Epithelial cell of proximal tubule (primary cell): ENCODE data around the gene MAPK7. TPM values are rescaled to one million over a fixed set of nuclear protein-coding genes. Genes with fewer than 3 reads are reported as not detected.

ENCODE experiments used
- DNase-seq: peaks from one replicate; pipeline ENCODE4 v3.0.0-alpha.2; 2011; ENCODE audit warnings: low read depth
- H3K4me3 ChIP-seq: 2 replicates; pipeline ENCODE4 v1.5.1; 2011; ENCODE audit warnings: low read depth, mild to moderate bottlenecking, low read length
- total RNA-seq: library from RNA; depleted of rRNA; stranded (reverse); fragments of >200 nt; gene quantifications from 2 replicates; pipeline ENCODE4 v1.2.3, GENCODE V29; 2015
- TF ChIP-seq, protein P1 (sequence below): conservative IDR thresholded peaks from 2 replicates; pipeline ENCODE4 v1.5.1; 2012; ENCODE audit warnings: low read depth, mild to moderate bottlenecking, low read length

MAPK7 gene
- total RNA-seq, 1 donor from 2014 or later = 19.0 TPM

DNA sequence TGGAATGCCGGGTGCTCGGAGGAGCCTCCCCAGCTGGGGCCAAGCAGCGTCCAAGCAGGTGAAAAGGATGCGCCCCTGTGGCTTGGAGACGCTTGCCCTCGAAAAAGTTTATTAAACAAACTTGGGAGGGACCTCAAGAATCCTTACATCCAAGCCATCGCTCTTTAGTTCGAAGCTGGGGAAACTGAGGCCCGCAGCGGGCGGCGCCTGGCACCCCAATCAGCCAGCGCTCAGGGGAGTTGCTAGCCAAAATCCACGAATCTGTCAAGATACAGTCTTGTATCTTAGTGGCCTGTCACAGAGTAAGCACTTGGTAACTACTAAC, 15.2 kb upstream of the MAPK7 start:
- peak overlapping the region; percentile 80 for H3K4me3 ChIP-seq
- TF ChIP-seq, protein P1, sequence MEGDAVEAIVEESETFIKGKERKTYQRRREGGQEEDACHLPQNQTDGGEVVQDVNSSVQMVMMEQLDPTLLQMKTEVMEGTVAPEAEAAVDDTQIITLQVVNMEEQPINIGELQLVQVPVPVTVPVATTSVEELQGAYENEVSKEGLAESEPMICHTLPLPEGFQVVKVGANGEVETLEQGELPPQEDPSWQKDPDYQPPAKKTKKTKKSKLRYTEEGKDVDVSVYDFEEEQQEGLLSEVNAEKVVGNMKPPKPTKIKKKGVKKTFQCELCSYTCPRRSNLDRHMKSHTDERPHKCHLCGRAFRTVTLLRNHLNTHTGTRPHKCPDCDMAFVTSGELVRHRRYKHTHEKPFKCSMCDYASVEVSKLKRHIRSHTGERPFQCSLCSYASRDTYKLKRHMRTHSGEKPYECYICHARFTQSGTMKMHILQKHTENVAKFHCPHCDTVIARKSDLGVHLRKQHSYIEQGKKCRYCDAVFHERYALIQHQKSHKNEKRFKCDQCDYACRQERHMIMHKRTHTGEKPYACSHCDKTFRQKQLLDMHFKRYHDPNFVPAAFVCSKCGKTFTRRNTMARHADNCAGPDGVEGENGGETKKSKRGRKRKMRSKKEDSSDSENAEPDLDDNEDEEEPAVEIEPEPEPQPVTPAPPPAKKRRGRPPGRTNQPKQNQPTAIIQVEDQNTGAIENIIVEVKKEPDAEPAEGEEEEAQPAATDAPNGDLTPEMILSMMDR = peak; percentile 16
- DNase-seq = no peak

DNA sequence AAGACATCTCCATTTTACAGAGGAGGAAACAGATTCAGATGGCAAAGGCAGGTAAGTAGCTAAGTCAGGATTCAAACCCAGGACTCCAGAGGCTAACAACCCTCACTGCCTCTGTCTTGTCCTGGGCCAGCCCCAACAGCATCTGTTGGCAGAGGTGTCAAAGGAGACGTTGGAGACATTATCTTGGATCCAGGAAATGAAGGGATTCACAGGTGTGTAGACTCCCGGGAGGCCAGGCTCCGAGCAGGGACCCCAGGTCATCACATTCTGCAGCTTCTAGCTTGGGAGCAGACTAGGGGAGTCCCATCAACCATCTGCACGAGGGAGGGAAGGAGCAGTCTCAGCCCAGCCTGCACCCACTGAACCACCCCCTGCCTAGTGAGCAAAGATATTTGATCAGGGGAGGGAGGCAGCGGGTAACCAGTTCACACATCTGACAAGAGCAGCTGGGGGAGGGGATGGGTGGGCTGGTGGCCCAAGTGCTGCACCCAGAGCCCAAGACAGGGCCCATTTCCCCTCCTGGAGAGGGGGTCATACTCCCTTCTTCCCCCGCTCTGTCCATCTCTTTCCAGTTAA, 14.8 kb upstream of the MAPK7 start:
- TF ChIP-seq, protein P1 = no peak
- DNase-seq = no peak
- H3K4me3 ChIP-seq = no peak overlapping the region

DNA sequence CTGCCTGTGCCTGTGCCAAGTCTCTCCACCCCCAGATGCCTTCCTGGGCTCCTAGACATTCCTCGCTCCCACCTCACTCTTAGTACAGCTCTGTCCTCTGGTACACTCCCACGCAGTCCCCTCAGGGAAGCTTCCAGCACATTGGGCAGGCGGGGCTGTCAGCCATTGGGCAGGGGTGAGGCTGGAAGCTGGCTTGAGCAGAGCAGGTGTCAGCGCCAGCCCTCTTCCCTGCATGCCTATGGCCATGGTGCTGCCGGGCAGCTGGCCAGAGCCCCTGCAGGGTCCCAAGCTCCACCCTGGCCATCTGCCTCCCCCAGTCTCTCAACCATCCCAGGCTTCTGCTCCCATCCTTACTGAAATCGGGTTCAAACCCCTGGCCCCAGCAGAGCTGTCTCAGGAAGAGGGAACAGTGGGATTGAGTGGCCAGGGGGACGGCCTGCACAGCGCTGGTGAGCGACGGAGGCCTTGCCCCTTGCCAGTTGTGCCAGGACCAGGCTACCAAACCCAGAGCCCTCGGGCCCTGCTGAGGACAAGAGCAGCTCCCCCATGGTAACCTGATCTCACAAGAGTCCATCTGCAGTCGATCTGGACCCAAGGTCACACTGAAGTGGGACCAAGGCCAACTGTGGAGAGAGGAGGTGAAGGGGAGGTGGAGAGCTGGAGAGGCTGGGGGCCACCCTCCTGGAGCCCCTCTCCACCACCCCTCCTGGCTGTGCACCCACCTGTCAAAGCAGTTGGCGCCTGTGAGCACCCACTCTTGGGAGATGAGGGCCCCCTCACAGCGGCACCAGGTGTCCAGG, 13.4 kb upstream of the MAPK7 start:
- DNase-seq = no peak
- TF ChIP-seq, protein P1 = no peak
- no peak overlapping the region for H3K4me3 ChIP-seq

DNA sequence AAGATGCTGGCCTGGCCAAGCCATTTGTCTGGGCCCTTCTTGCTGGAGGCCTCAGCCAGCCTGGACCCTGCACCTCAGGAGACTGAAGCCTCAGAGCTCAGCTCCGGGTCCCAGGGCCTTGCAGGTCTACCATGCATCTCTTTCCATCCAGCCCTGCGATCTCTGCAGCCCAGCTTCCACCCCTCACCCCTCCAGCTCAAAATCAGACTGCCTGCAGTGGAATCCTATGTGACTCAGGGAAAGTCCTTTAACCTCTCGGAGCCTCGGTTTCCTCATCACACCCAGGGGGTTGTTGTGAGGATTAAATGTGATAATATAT, 12.8 kb upstream of the MAPK7 start:
- TF ChIP-seq, protein P1 = no peak
- DNase-seq = no peak

DNA sequence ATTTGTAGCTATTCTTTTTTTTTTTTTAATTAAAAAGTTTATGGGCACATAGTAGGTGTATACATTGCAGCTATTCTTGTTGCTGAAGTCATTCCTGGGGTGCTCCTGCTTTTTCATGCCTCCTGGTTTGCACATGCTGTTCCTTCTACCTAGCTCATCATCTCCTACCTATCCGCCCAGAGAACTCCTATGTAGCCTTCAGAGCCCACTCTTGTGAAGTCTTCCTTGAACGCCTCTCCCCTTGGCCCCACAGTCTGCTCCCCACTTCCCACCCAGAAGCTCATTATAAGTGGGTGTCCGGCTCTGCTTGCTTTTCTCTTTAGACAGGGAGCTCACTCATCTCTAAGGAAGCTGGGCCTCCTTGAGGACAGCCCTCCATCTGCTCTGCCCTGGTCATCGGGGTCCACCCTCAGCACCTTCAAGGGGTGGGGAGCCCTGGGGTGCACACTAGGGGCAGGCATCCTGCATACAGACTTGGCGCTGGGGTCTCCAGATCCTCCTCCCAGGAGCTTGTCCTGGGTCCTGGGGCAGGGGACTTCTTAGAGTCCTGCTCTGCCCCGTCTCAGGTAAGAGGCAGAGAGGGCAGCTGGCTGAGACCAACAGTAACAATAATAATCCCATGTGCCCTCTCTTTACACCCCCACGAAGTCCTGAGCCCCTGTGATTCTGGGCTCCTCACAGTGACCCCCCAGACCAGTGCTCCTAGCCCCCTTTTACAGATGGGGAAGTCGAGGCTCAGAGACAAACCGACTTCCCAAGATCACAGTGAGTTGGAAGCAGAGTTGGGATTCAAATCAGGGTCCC, 12.3 kb upstream of the MAPK7 start:
- no peak overlapping the region for H3K4me3 ChIP-seq
- TF ChIP-seq, protein P1 = no peak
- no peak for DNase-seq

More for the DNA sequence above, 12.8 kb upstream of the MAPK7 start:
- H3K4me3 ChIP-seq = no peak overlapping the region

DNA sequence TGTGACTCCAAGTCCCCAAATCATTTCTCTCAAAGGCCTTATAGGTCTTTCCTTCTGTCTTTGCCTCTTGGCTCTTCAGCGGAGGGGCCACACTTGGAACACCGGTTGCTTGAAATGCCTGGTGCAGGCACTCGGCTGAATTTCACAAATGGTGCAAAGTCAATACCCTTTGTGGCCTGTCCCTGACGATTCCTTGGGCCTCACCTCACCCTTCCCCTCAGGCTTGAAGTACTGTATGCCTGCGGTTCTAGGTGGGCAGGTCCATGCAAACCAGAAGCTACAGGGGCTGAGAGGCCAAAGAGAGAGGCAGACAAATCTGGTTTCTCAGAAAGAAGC, 11.7 kb upstream of the MAPK7 start:
- TF ChIP-seq, protein P1 = no peak
- no peak overlapping the region for H3K4me3 ChIP-seq
- DNase-seq = no peak

DNA sequence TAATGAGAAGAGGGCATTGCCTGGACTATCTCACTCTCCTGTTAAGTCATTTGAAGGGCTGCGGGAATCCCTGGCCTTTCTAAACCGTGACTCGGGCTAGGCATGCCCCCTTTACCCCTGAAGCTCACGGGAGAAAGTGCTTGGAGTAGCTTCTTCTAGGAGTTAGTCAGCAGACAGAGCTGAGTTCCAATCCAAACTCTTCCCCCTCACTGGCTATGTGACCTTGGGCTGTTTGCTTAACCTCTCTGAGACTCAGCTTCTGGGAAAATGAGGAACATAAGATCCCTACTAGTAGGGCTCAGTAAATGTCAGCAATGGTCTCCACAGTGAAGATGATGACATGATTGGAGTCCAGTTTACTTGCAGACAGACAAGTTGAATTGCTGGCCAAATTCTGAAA, 10.1 kb upstream of the MAPK7 start:
- TF ChIP-seq, protein P1 = no peak
- DNase-seq = no peak
- H3K4me3 ChIP-seq = no peak overlapping the region
